Right cardiac atrium (tissue), 5 donors: ENCODE results near the gene LRRIQ3. TPM values are rescaled to one million over a fixed set of nuclear protein-coding genes. Genes with fewer than 3 reads are reported as not detected.
"Not testable (repeated sequence)": the region's sequence is repeated elsewhere in the genome, so short reads cannot be mapped to it uniquely, and the experiment has no call there.

ENCODE experiments used
- ATAC-seq, 2 donors: fragments of 200-7000 bp; cut with Tn5 transposase; one replicate each; pipeline versions ENCODE4 v1.8.0 to v1.9.1; 2020; ENCODE audit warnings: moderate library complexity in 2 of 2, mild to moderate bottlenecking in 1 of 2
- DNase-seq, 3 donors: peaks; one replicate each; pipeline ENCODE4 v3.0.0-alpha.2; 2020
- H3K27ac ChIP-seq: one replicate; pipeline ENCODE4 v1.5.1; 2013; ENCODE audit warnings: mild to moderate bottlenecking, low read length, control low read depth, moderate library complexity
- H3K27me3 ChIP-seq: one replicate; pipeline ENCODE4 v1.6.1; 2013; ENCODE audit not compliant: control insufficient read depth, insufficient read depth
- H3K4me1 ChIP-seq: one replicate; pipeline ENCODE4 v1.6.1; 2013; ENCODE audit warnings: low read length; ENCODE audit not compliant: control insufficient read depth, insufficient read depth
- H3K4me3 ChIP-seq: one replicate; pipeline ENCODE4 v1.5.1; 2013; ENCODE audit warnings: low read length, control low read depth
- H3K9me3 ChIP-seq: one replicate; pipeline ENCODE4 v1.6.1; 2013; ENCODE audit warnings: low read length; ENCODE audit not compliant: control insufficient read depth
- WGBS: extraction: QIAGEN DNeasy Blood & Tissue Kit; methylation state at CpG from one replicate; pipeline ENCODE4 v1.1.7; 2013; 5-methylcytosine and 5-hydroxymethylcytosine counted together
- intact Hi-C, 4 donors: fragments of 100-400 bp; cut with DNase I; formaldehyde crosslinking; loops; one replicate each; pipeline versions ENCODE4 v1.11.0 to v1.14.0; 2022 to 2023
- polyA plus RNA-seq: library from polyadenylated mRNA; stranded (reverse); fragments of 200-250 nt; gene quantifications from one replicate; pipeline ENCODE4 v1.2.3, GENCODE V29; 2013
- total RNA-seq, 4 donors: library from RNA; stranded (reverse); fragmentation: NEBNext Ultra II Directional; extraction: Animal tissue kit (Norgen Biotek cat#: 25700); gene quantifications; one replicate each; pipeline ENCODE4 v1.2.1, GENCODE V29; 2021
- donor health status: healthy with polysubstance abuse.
- donor health status: DM: no; HTN: yes; CAD: no.
- donor health status: DM: no; HTN: no; CAD: no.
- donor health status: DM: no; HTN: yes; CAD: no; lungs with severe emphysema.
- donor health status: DM: yes; HTN: yes; CAD: no.

The LRRIQ3 gene
- total and polyA plus RNA-seq, 5 donors: 0.19 to 1.3 (median 0.76) TPM

- Histone ChIP-seq H3K27me3 (no peaks in the 10 kb centered on the region), H3K4me3 (no peak overlapping the region), H3K4me1 (no peaks in the 10 kb centered on the region), H3K9me3 (no peaks in the 10 kb centered on the region), H3K27ac (no peak overlapping the region)
- DNase-seq: no peak
- 78% methylated on average over 2 of the region's 2 CpGs for WGBS
- ATAC-seq: no peak
- intact Hi-C loops: no loop called here
Measured at GRCh38 chr1:74205266-74205665, 7.3 kb upstream of the LRRIQ3 start.

- intact Hi-C loops: no loop called here
- Histone ChIP-seq H3K4me3 (peak overlapping the region; percentile 96), H3K27ac (no peak overlapping the region), H3K27me3 (no peaks in the 10 kb centered on the region), H3K4me1 (no peaks in the 10 kb centered on the region), H3K9me3 (no peaks in the 10 kb centered on the region)
- 56% methylated on average over 5 of the region's 5 CpGs for WGBS
- no peak for ATAC-seq
- no peak for DNase-seq
Measured at GRCh38 chr1:74199504-74199903, 1.5 kb upstream of the LRRIQ3 start.

GRCh38 chr1:74197255-74197654 is 721 bp downstream of the LRRIQ3 start:
- Histone ChIP-seq H3K27me3 (no peaks in the 10 kb centered on the region), H3K4me1 (no peaks in the 10 kb centered on the region), H3K9me3 (no peaks in the 10 kb centered on the region), H3K4me3 (peak overlapping the region; percentile 96), H3K27ac (no peak overlapping the region)
- DNase-seq (no peak), ATAC-seq (no peak)
- 89% methylated on average over 5 of the region's 5 CpGs for WGBS
- intact Hi-C loops: no loop called here

GRCh38 chr1:74195339-74195738 is 2.6 kb downstream of the LRRIQ3 start:
- Histone ChIP-seq H3K4me3 (no peak overlapping the region), H3K27ac (no peak overlapping the region), H3K9me3 (no peaks in the 10 kb centered on the region), H3K4me1 (no peaks in the 10 kb centered on the region), H3K27me3 (no peaks in the 10 kb centered on the region)
- no peak for DNase-seq
- intact Hi-C loops: no loop called here
- ATAC-seq: no peak

- ATAC-seq (no peak), DNase-seq (no peak)
- 37% methylated on average over 2 of the region's 2 CpGs for WGBS
- intact Hi-C loops: no loop called here
- Histone ChIP-seq H3K27me3 (no peaks in the 10 kb centered on the region), H3K4me1 (no peaks in the 10 kb centered on the region), H3K27ac (no peak overlapping the region), H3K9me3 (no peaks in the 10 kb centered on the region), H3K4me3 (no peak overlapping the region)
Measured at GRCh38 chr1:74193908-74194307, 4.1 kb downstream of the LRRIQ3 start.

GRCh38 chr1:74180490-74180889 is 17.5 kb downstream of the LRRIQ3 start:
- H3K27me3 ChIP-seq: no peaks in the 10 kb centered on the region
- H3K9me3 ChIP-seq: no peaks in the 10 kb centered on the region
- ATAC-seq: no peak
- no peaks in the 10 kb centered on the region for H3K4me1 ChIP-seq
- intact Hi-C loops: no loop called here
- no peak overlapping the region for H3K4me3 ChIP-seq
- no peak overlapping the region for H3K27ac ChIP-seq
- no peak for DNase-seq

GRCh38 chr1:74174423-74174822 is 23.6 kb downstream of the LRRIQ3 start:
- ATAC-seq, DNase-seq, H3K27ac ChIP-seq, intact Hi-C loops, H3K27me3 ChIP-seq, H3K4me1 ChIP-seq, H3K4me3 ChIP-seq, H3K9me3 ChIP-seq: not testable (repeated sequence)
- 80% methylated on average over 1 of the region's 1 CpG for WGBS

GRCh38 chr1:74162333-74162732 is 35.6 kb downstream of the LRRIQ3 start:
- Histone ChIP-seq H3K9me3 (no peaks in the 10 kb centered on the region), H3K27me3 (no peaks in the 10 kb centered on the region), H3K4me1 (no peaks in the 10 kb centered on the region), H3K4me3 (no peak overlapping the region), H3K27ac (no peak overlapping the region)
- intact Hi-C loops: no loop called here
- ATAC-seq (no peak), DNase-seq (no peak)
- 65% methylated on average over 5 of the region's 5 CpGs for WGBS

GRCh38 chr1:74161497-74161896 is 36.5 kb downstream of the LRRIQ3 start:
- intact Hi-C loops: no loop called here

GRCh38 chr1:74160046-74160445 is 37.9 kb downstream of the LRRIQ3 start:
- H3K9me3 ChIP-seq: no peaks in the 10 kb centered on the region
- WGBS: 43% methylated on average over 2 of the region's 2 CpGs
- DNase-seq: no peak
- no peak for ATAC-seq
- H3K27ac ChIP-seq: no peak overlapping the region
- no peaks in the 10 kb centered on the region for H3K27me3 ChIP-seq
- intact Hi-C loops: no loop called here
- H3K4me1 ChIP-seq: no peaks in the 10 kb centered on the region
- no peak overlapping the region for H3K4me3 ChIP-seq

More at GRCh38 chr1:74161497-74161896, 36.5 kb downstream of the LRRIQ3 start:
- Histone ChIP-seq H3K9me3 (no peaks in the 10 kb centered on the region), H3K4me3 (no peak overlapping the region), H3K27ac (no peak overlapping the region), H3K27me3 (no peaks in the 10 kb centered on the region), H3K4me1 (no peaks in the 10 kb centered on the region)
- no peak for ATAC-seq
- DNase-seq: no peak

- WGBS: 81% methylated on average over 4 of the region's 4 CpGs
- ATAC-seq: no peak
- H3K27me3 ChIP-seq: no peaks in the 10 kb centered on the region
Measured at GRCh38 chr1:74145086-74145485, 52.9 kb downstream of the LRRIQ3 start.

GRCh38 chr1:74117370-74117769 is 80.6 kb downstream of the LRRIQ3 start:
- H3K27ac ChIP-seq, H3K9me3 ChIP-seq, DNase-seq, H3K27me3 ChIP-seq, H3K4me3 ChIP-seq, ATAC-seq, H3K4me1 ChIP-seq, intact Hi-C loops: not testable (repeated sequence)
- 89% methylated on average over 4 of the region's 4 CpGs for WGBS

More at GRCh38 chr1:74145086-74145485, 52.9 kb downstream of the LRRIQ3 start:
- intact Hi-C loops: no loop called here
- Histone ChIP-seq H3K4me1 (no peaks in the 10 kb centered on the region), H3K4me3 (no peak overlapping the region), H3K9me3 (peaks cover 2% of the 10 kb centered on the region), H3K27ac (no peak overlapping the region)
- no peak for DNase-seq
